Activated CD4-positive, alpha-beta T cell treated with anti-CD3 and anti-CD28 coated beads, Interleukin-2, amount 50 U/mL, for 48 hours (primary cell): Measurements from ENCODE around the gene LRFN5.
A peak's percentile ranks its signal among the peaks of the same experiment; 100 is the strongest.
"Not testable (repeated sequence)": the region's sequence is repeated elsewhere in the genome, so short reads cannot be mapped to it uniquely, and the experiment has no call there.

Experiments
- DNase-seq, 2 experiments: peaks; one replicate each; pipeline ENCODE4 v3.0.0-alpha.2; 2020

Gene LRFN5

GRCh38 chr14:41606532-41607303, at the start of gene LRFN5:
LRFN5 (plus strand) TSS chr14:41606876.
- peak; percentile 9 to 22 for DNase-seq

GRCh38 chr14:41558490-41558889, 48.2 kb upstream of the LRFN5 start:
- DNase-seq: no peak

GRCh38 chr14:41566864-41567263, 39.8 kb upstream of the LRFN5 start:
- not testable (repeated sequence) for DNase-seq

- DNase-seq: no peak
Measured at GRCh38 chr14:41568979-41569378, 37.7 kb upstream of the LRFN5 start.

GRCh38 chr14:41570415-41571155, 36.1 kb upstream of the LRFN5 start:
- DNase-seq: no peak

GRCh38 chr14:41586237-41586636, 20.4 kb upstream of the LRFN5 start:
- no peak for DNase-seq

- DNase-seq: no peak
Measured at GRCh38 chr14:41597647-41598046, 9.0 kb upstream of the LRFN5 start.

- DNase-seq: not testable (repeated sequence)
Measured at GRCh38 chr14:41599805-41600385, 6.8 kb upstream of the LRFN5 start.

GRCh38 chr14:41604721-41605531, 1.8 kb upstream of the LRFN5 start:
- DNase-seq: peak in 1 of 2 experiments; percentile 2

GRCh38 chr14:41605550-41606281, 960 bp upstream of the LRFN5 start:
- DNase-seq: peak in 1 of 2 experiments; percentile 9

GRCh38 chr14:41606282-41606531, 469 bp upstream of the LRFN5 start:
- DNase-seq: peak in 1 of 2 experiments; percentile 2

- DNase-seq: peak in 1 of 2 experiments; percentile 5
Measured at GRCh38 chr14:41607304-41607775, 664 bp downstream of the LRFN5 start.

GRCh38 chr14:41607966-41608663, 1.4 kb downstream of the LRFN5 start:
- DNase-seq: no peak

GRCh38 chr14:41608681-41609390, 2.2 kb downstream of the LRFN5 start:
- DNase-seq: no peak

- DNase-seq: peak in 1 of 2 experiments; percentile 9
Measured at GRCh38 chr14:41609704-41610183, 3.1 kb downstream of the LRFN5 start.

- no peak for DNase-seq
Measured at GRCh38 chr14:41615011-41615595, 8.4 kb downstream of the LRFN5 start.

GRCh38 chr14:41623736-41624135, 17.1 kb downstream of the LRFN5 start:
- DNase-seq: no peak

- no peak for DNase-seq
Measured at GRCh38 chr14:41629876-41630275, 23.2 kb downstream of the LRFN5 start.

GRCh38 chr14:41634286-41634685, 27.6 kb downstream of the LRFN5 start:
- no peak for DNase-seq
